Measurements from ENCODE around the gene NOX5. TPM values are rescaled to one million over a fixed set of nuclear protein-coding genes. Genes with fewer than 3 reads are reported as not detected.
"Not testable (repeated sequence)": the region's sequence is repeated elsewhere in the genome, so short reads cannot be mapped to it uniquely, and the experiment has no call there.

NOX5 gene
- total and polyA plus RNA-seq, 4 donors, result 0.18 to 0.23 (median 0.19) TPM; not detected in 1

- H3K36me3 ChIP-seq (ENCODE audit: control insufficient read depth in 1 of 2, insufficient read depth in 2 of 2, low read length in 1 of 2), result no peaks in the 10 kb centered on the region
- no peaks in the 10 kb centered on the region for H3K27me3 ChIP-seq (ENCODE audit: control insufficient read depth in 1 of 2, insufficient read depth in 2 of 2, low read length in 1 of 2)
- no peak overlapping the region for H3K4me3 ChIP-seq (ENCODE audit: low read length in 2 of 2)
- WGBS, 2 donors, result 90% methylated on average over 9 of the region's 9 CpGs
- H3K9me3 ChIP-seq (ENCODE audit: control insufficient read depth, low read length), result peaks cover 5% of the 10 kb centered on the region
- intact Hi-C loops (cut with DNase I), result no loop called here
- no peak overlapping the region for H3K27ac ChIP-seq (ENCODE audit: low read depth in 1 of 2, low read length in 2 of 2)
- no peaks in the 10 kb centered on the region for H3K4me1 ChIP-seq (ENCODE audit: control insufficient read depth in 1 of 2, insufficient read depth in 2 of 2, low read length in 2 of 2)
- ATAC-seq (ENCODE audit: low FRiP score) (no peak), DNase-seq (no peak)
Observed at GRCh38 chr15:69066007-69066995, 51.8 kb downstream of the NOX5 start.

GRCh38 chr15:69067296-69067695 lies 52.8 kb downstream of the NOX5 start:
- intact Hi-C loops (cut with DNase I), result loop anchor here in 1 of 2 donors (1.0 kb wide), 1 partner anchor 21 kb away; no protein-coding TSS in a partner anchor
- H3K4me1 ChIP-seq (ENCODE audit: control insufficient read depth in 1 of 2, insufficient read depth in 2 of 2, low read length in 2 of 2), result no peaks in the 10 kb centered on the region
- no peaks in the 10 kb centered on the region for H3K36me3 ChIP-seq (ENCODE audit: control insufficient read depth in 1 of 2, insufficient read depth in 2 of 2, low read length in 1 of 2)
- ATAC-seq (ENCODE audit: low FRiP score), result no peak
- 91 to 99% methylated on average over 1 of the region's 1 CpG for WGBS, 2 donors
- peaks cover 5% of the 10 kb centered on the region for H3K9me3 ChIP-seq (ENCODE audit: control insufficient read depth, low read length)
- no peaks in the 10 kb centered on the region for H3K27me3 ChIP-seq (ENCODE audit: control insufficient read depth in 1 of 2, insufficient read depth in 2 of 2, low read length in 1 of 2)
- no peak overlapping the region for H3K27ac ChIP-seq (ENCODE audit: low read depth in 1 of 2, low read length in 2 of 2)
- H3K4me3 ChIP-seq (ENCODE audit: low read length in 2 of 2), result no peak overlapping the region
- no peak for DNase-seq

GRCh38 chr15:69068157-69068556 lies 53.7 kb downstream of the NOX5 start:
- Histone ChIP-seq H3K36me3 (ENCODE audit: control insufficient read depth in 1 of 2, insufficient read depth in 2 of 2, low read length in 1 of 2) (no peaks in the 10 kb centered on the region), H3K9me3 (ENCODE audit: control insufficient read depth, low read length) (peaks cover 7% of the 10 kb centered on the region), H3K27me3 (ENCODE audit: control insufficient read depth in 1 of 2, insufficient read depth in 2 of 2, low read length in 1 of 2) (no peaks in the 10 kb centered on the region), H3K4me1 (ENCODE audit: control insufficient read depth in 1 of 2, insufficient read depth in 2 of 2, low read length in 2 of 2) (no peaks in the 10 kb centered on the region), H3K4me3 (ENCODE audit: low read length in 2 of 2) (no peak overlapping the region), H3K27ac (ENCODE audit: low read depth in 1 of 2, low read length in 2 of 2) (no peak overlapping the region)
- WGBS, 2 donors, result 95% methylated on average over 3 of the region's 3 CpGs
- ATAC-seq (ENCODE audit: low FRiP score) (no peak), DNase-seq (no peak)
- intact Hi-C loops (cut with DNase I), result no loop called here

- H3K36me3 ChIP-seq (ENCODE audit: control insufficient read depth in 1 of 2, insufficient read depth in 2 of 2, low read length in 1 of 2); H3K4me1 ChIP-seq (ENCODE audit: control insufficient read depth in 1 of 2, insufficient read depth in 2 of 2, low read length in 2 of 2); ATAC-seq (ENCODE audit: low FRiP score); H3K27ac ChIP-seq (ENCODE audit: low read depth in 1 of 2, low read length in 2 of 2); H3K27me3 ChIP-seq (ENCODE audit: control insufficient read depth in 1 of 2, insufficient read depth in 2 of 2, low read length in 1 of 2); intact Hi-C loops (cut with DNase I); H3K9me3 ChIP-seq (ENCODE audit: control insufficient read depth, low read length); H3K4me3 ChIP-seq (ENCODE audit: low read length in 2 of 2); DNase-seq: not testable (repeated sequence)
Observed at GRCh38 chr15:69069290-69069689, 54.8 kb downstream of the NOX5 start.

- no peak overlapping the region for H3K4me3 ChIP-seq (ENCODE audit: low read length in 2 of 2)
- no peak overlapping the region for H3K27ac ChIP-seq (ENCODE audit: low read depth in 1 of 2, low read length in 2 of 2)
- peaks cover 7% of the 10 kb centered on the region for H3K9me3 ChIP-seq (ENCODE audit: control insufficient read depth, low read length)
- no peak for DNase-seq
- intact Hi-C loops (cut with DNase I), result loop anchor here in 1 of 2 donors (10.0 kb wide), 1 partner anchor 95 kb away; the partner anchor contains the start of gene GLCE
- no peaks in the 10 kb centered on the region for H3K4me1 ChIP-seq (ENCODE audit: control insufficient read depth in 1 of 2, insufficient read depth in 2 of 2, low read length in 2 of 2)
- H3K27me3 ChIP-seq (ENCODE audit: control insufficient read depth in 1 of 2, insufficient read depth in 2 of 2, low read length in 1 of 2), result no peaks in the 10 kb centered on the region
- ATAC-seq (ENCODE audit: low FRiP score), result no peak
- WGBS, 2 donors, result 83 to 85% methylated on average over 7 of the region's 7 CpGs
- no peaks in the 10 kb centered on the region for H3K36me3 ChIP-seq (ENCODE audit: control insufficient read depth in 1 of 2, insufficient read depth in 2 of 2, low read length in 1 of 2)
Observed at GRCh38 chr15:69069996-69070395, 55.5 kb downstream of the NOX5 start.

- no peaks in the 10 kb centered on the region for H3K36me3 ChIP-seq (ENCODE audit: control insufficient read depth in 1 of 2, insufficient read depth in 2 of 2, low read length in 1 of 2)
- H3K27me3 ChIP-seq (ENCODE audit: control insufficient read depth in 1 of 2, insufficient read depth in 2 of 2, low read length in 1 of 2), result no peaks in the 10 kb centered on the region
- no peak for DNase-seq
- no peaks in the 10 kb centered on the region for H3K4me1 ChIP-seq (ENCODE audit: control insufficient read depth in 1 of 2, insufficient read depth in 2 of 2, low read length in 2 of 2)
- H3K4me3 ChIP-seq (ENCODE audit: low read length in 2 of 2), result no peak overlapping the region
- no peak overlapping the region for H3K27ac ChIP-seq (ENCODE audit: low read depth in 1 of 2, low read length in 2 of 2)
- no peak for ATAC-seq (ENCODE audit: low FRiP score)
- H3K9me3 ChIP-seq (ENCODE audit: control insufficient read depth, low read length), result peaks cover 7% of the 10 kb centered on the region
- WGBS, 2 donors, result 73 to 94% methylated on average over 1 of the region's 1 CpG
- intact Hi-C loops (cut with DNase I), result loop anchor here in 1 of 2 donors (10.0 kb wide), 1 partner anchor 94 kb away; the partner anchor contains the start of gene GLCE
Observed at GRCh38 chr15:69070396-69070795, 55.9 kb downstream of the NOX5 start.

GRCh38 chr15:69071260-69071659 lies 56.8 kb downstream of the NOX5 start:
- Histone ChIP-seq H3K9me3 (ENCODE audit: control insufficient read depth, low read length) (peaks cover 7% of the 10 kb centered on the region), H3K27me3 (ENCODE audit: control insufficient read depth in 1 of 2, insufficient read depth in 2 of 2, low read length in 1 of 2) (no peaks in the 10 kb centered on the region), H3K4me1 (ENCODE audit: control insufficient read depth in 1 of 2, insufficient read depth in 2 of 2, low read length in 2 of 2) (no peaks in the 10 kb centered on the region), H3K27ac (ENCODE audit: low read depth in 1 of 2, low read length in 2 of 2) (no peak overlapping the region), H3K36me3 (ENCODE audit: control insufficient read depth in 1 of 2, insufficient read depth in 2 of 2, low read length in 1 of 2) (no peaks in the 10 kb centered on the region), H3K4me3 (ENCODE audit: low read length in 2 of 2) (no peak overlapping the region)
- ATAC-seq (ENCODE audit: low FRiP score) (no peak), DNase-seq (no peak)
- WGBS, 2 donors, result 86 to 87% methylated on average over 5 of the region's 5 CpGs
- intact Hi-C loops (cut with DNase I), result loop anchor here in 1 of 2 donors (10.0 kb wide), 1 partner anchor 94 kb away; the partner anchor contains the start of gene GLCE

GRCh38 chr15:69072906-69073305 lies 58.4 kb downstream of the NOX5 start:
- DNase-seq, result no peak
- Histone ChIP-seq H3K4me1 (ENCODE audit: control insufficient read depth in 1 of 2, insufficient read depth in 2 of 2, low read length in 2 of 2) (no peaks in the 10 kb centered on the region), H3K27me3 (ENCODE audit: control insufficient read depth in 1 of 2, insufficient read depth in 2 of 2, low read length in 1 of 2) (no peaks in the 10 kb centered on the region), H3K4me3 (ENCODE audit: low read length in 2 of 2) (no peak overlapping the region), H3K36me3 (ENCODE audit: control insufficient read depth in 1 of 2, insufficient read depth in 2 of 2, low read length in 1 of 2) (no peaks in the 10 kb centered on the region), H3K9me3 (ENCODE audit: control insufficient read depth, low read length) (peaks cover 4% of the 10 kb centered on the region), H3K27ac (ENCODE audit: low read depth in 1 of 2, low read length in 2 of 2) (no peak overlapping the region)
- WGBS, 2 donors, result 97 to 100% methylated on average over 2 of the region's 2 CpGs
- ATAC-seq (ENCODE audit: low FRiP score), result no peak
- intact Hi-C loops (cut with DNase I), result loop anchor here in 1 of 2 donors (10.0 kb wide), 1 partner anchor 92 kb away; the partner anchor contains the start of gene GLCE

Measured in aorta (tissue), 5 donors.